Panc1 (cell line): Measurements from ENCODE around the gene KCTD1. TPM values are rescaled to one million over a fixed set of nuclear protein-coding genes. Genes with fewer than 3 reads are reported as not detected.

Source experiments
- ATAC-seq: fragments of 200-7000 bp; cut with Tn5 transposase; 2 replicates; pipeline ENCODE4 v1.9.1; 2020; ENCODE audit warnings: mild to moderate bottlenecking, moderate library complexity
- BruUV-seq: library from RNA; stranded (reverse); fragments of 400-500 nt; replicated peaks from 2 replicates; lab custom pipeline; 2021; lab: Mats Ljungman, UMichigan
- CTCF ChIA-PET: fragments of 300-600 bp; sonication (Branson Sonifier 250); formaldehyde crosslinking; loops from one replicate; lab custom pipeline; 2022; ENCODE audit warnings: antibody characterized with exemption; lab: Charles Lee
- POLR2A ChIA-PET: fragments of 300-600 bp; sonication (Branson Sonifier 250); formaldehyde crosslinking; loops from one replicate; lab custom pipeline; 2022; ENCODE audit warnings: antibody characterized with exemption; lab: Charles Lee
- DNase-seq: peaks from one replicate; pipeline ENCODE4 v3.0.0-alpha.2; 2010; ENCODE audit warnings: low read depth, low spot score
- H3K27ac ChIP-seq: 2 replicates; pipeline ENCODE4 v1.5.1; 2011; ENCODE audit warnings: mild to moderate bottlenecking, low read length, inconsistent platforms
- H3K27me3 ChIP-seq: fragments of 200-500 bp; sonication (Bioruptor generic); 2 replicates; pipeline ENCODE4 v1.6.0; 2014; ENCODE audit warnings: low read length, inconsistent platforms; ENCODE audit not compliant: control insufficient read depth, insufficient read depth
- H3K36me3 ChIP-seq: fragments of 200-500 bp; sonication (Bioruptor generic); 2 replicates; pipeline ENCODE4 v1.5.1; 2014; ENCODE audit warnings: inconsistent platforms, mild to moderate bottlenecking, low read length, moderate library complexity; ENCODE audit not compliant: control insufficient read depth, insufficient read depth
- H3K4me1 ChIP-seq: 2 replicates; pipeline ENCODE4 v1.5.1; 2011; ENCODE audit warnings: inconsistent platforms, mild to moderate bottlenecking, low read length, moderate library complexity; ENCODE audit not compliant: control insufficient read depth, insufficient read depth
- H3K4me3 ChIP-seq, 2 experiments: 2 replicates each; pipeline ENCODE4 v1.5.1; 2011 to 2012; ENCODE audit warnings: low read depth in 2 of 2, low read length in 2 of 2, mild to moderate bottlenecking in 2 of 2, inconsistent platforms in 1 of 2, moderate library complexity in 1 of 2
- H3K9me3 ChIP-seq: fragments of 200-500 bp; sonication (Bioruptor generic); 2 replicates; pipeline ENCODE4 v1.5.1; 2014; ENCODE audit warnings: low read depth, mild to moderate bottlenecking, inconsistent platforms, low read length, moderate library complexity; ENCODE audit not compliant: control insufficient read depth, insufficient read depth
- CTCF ChIP-seq: fragments of 450-650 bp; IDR thresholded peaks from 2 replicates; pipeline ENCODE4 v1.5.1; 2017; ENCODE audit warnings: mild to moderate bottlenecking
- POLR2AphosphoS5 ChIP-seq: IDR thresholded peaks from 2 replicates; pipeline ENCODE4 v1.6.1; 2012; ENCODE audit warnings: mild to moderate bottlenecking, low read depth, low read length, moderate library complexity
- REST ChIP-seq, 2 experiments: IDR thresholded peaks; 2 replicates each; pipeline ENCODE4 v1.6.1; 2011 to 2012; ENCODE audit warnings: low read depth in 2 of 2, control low read depth in 1 of 2, low read length in 1 of 2, mild to moderate bottlenecking in 1 of 2, moderate library complexity in 1 of 2; ENCODE audit not compliant: insufficient read depth in 1 of 2
- SIN3A ChIP-seq: IDR thresholded peaks from 2 replicates; pipeline ENCODE4 v1.6.1; 2012; ENCODE audit warnings: low read depth, mild to moderate bottlenecking, low read length, moderate library complexity, borderline replicate concordance; ENCODE audit not compliant: insufficient read depth
- TCF7L2 ChIP-seq: IDR thresholded peaks from 2 replicates; pipeline ENCODE4 v1.6.1; 2011; ENCODE audit warnings: mild to moderate bottlenecking, low read depth, low read length, inconsistent platforms
- in situ Hi-C: cut with HindIII; loops from 2 replicates; pipeline ENCODE4 v1.10.0; 2016; ENCODE audit warnings: low sequenced_read_pairs, low pct_unique_long_range_greater_than_20kb
- intact Hi-C: fragments of 100-400 bp; cut with micrococcal nuclease; formaldehyde crosslinking; loops from one replicate; pipeline ENCODE4 v1.10.0; 2022; ENCODE audit not compliant: unreplicated experiment
- total RNA-seq: library from RNA; stranded (reverse); gene quantifications from one replicate; pipeline ENCODE4 v1.2.1, GENCODE V29; 2021; ENCODE audit not compliant: unreplicated experiment

Gene KCTD1
- total RNA-seq, 1 experiment from 2014 or later, result 34.4 TPM

GRCh38 chr18:26435415-26436095, 112.8 kb downstream of the KCTD1 start:
- intact Hi-C loops, result no loop called here
- H3K27ac ChIP-seq, result peak overlapping the region; percentile 7; the same call in 1 of the 2 replicates
- CTCF ChIA-PET, result no interaction called here

GRCh38 chr18:26434887-26435286, 113.5 kb downstream of the KCTD1 start:
- H3K27ac ChIP-seq, result no peak overlapping the region
- H3K4me3 ChIP-seq, result no peak overlapping the region
- intact Hi-C loops, result no loop called here
- no peaks in the 10 kb centered on the region for H3K36me3 ChIP-seq
- no peaks in the 10 kb centered on the region for H3K27me3 ChIP-seq
- no peaks in the 10 kb centered on the region for H3K4me1 ChIP-seq
- in situ Hi-C loops, result no loop called here
- TF ChIP-seq POLR2AphosphoS5 (no peak), REST (IDR thresholded peaks at IDR 0.05; ENCODE audit: insufficient read depth in 1 of 2, low read depth in 2 of 2, low read length in 1 of 2) (no peak), SIN3A (no peak), CTCF (no peak), TCF7L2 (no peak)
- no TSS peak for BruUV-seq
- CTCF ChIA-PET, result no interaction called here
- no peak for ATAC-seq
- no peak for DNase-seq
- no peaks in the 10 kb centered on the region for H3K9me3 ChIP-seq
- POLR2A ChIA-PET, result no interaction called here

More at GRCh38 chr18:26435415-26436095, 112.8 kb downstream of the KCTD1 start:
- Histone ChIP-seq H3K36me3 (no peaks in the 10 kb centered on the region), H3K9me3 (no peaks in the 10 kb centered on the region), H3K4me1 (no peaks in the 10 kb centered on the region), H3K4me3 (no peak overlapping the region), H3K27me3 (no peaks in the 10 kb centered on the region)
- no TSS peak for BruUV-seq
- DNase-seq, result no peak
- in situ Hi-C loops, result no loop called here
- TF ChIP-seq REST (IDR thresholded peaks at IDR 0.05; ENCODE audit: insufficient read depth in 1 of 2, low read depth in 2 of 2, low read length in 1 of 2) (no peak), SIN3A (no peak)
- POLR2A ChIA-PET, result no interaction called here
- ATAC-seq, result no peak
